Activated T-cell treated with anti-CD3 and anti-CD28 coated beads, Interleukin-2, amount 50 U/mL, for 24 hours (primary cell): ENCODE data around the gene ZIC4.

Experiments used
- DNase-seq: peaks from one replicate; pipeline ENCODE4 v3.0.0-alpha.2; 2020
- H3K27ac Mint-ChIP-seq: 2 replicates; pipeline ENCODE4 v1.8.0; 2020; ENCODE audit warnings: mild to moderate bottlenecking, mixed read lengths
- H3K27me3 Mint-ChIP-seq: 2 replicates; pipeline ENCODE4 v1.8.0; 2020; ENCODE audit warnings: mixed read lengths
- H3K36me3 Mint-ChIP-seq: 2 replicates; pipeline ENCODE4 v1.8.0; 2020; ENCODE audit warnings: low read depth, mixed read lengths
- H3K4me1 Mint-ChIP-seq: 2 replicates; pipeline ENCODE4 v1.8.0; 2020; ENCODE audit warnings: low read depth, mixed read lengths
- H3K4me3 Mint-ChIP-seq: 2 replicates; pipeline ENCODE4 v1.8.0; 2020; ENCODE audit warnings: mild to moderate bottlenecking, moderate library complexity, mixed read lengths
- H3K9me3 Mint-ChIP-seq: 2 replicates; pipeline ENCODE4 v1.8.0; 2020; ENCODE audit warnings: mixed read lengths

Gene ZIC4

GRCh38 chr3:147355084-147355752 is 51.1 kb downstream of the ZIC4 start:
- Mint-ChIP-seq H3K36me3 (no peaks in the 10 kb centered on the region), H3K27me3 (peaks cover 79% of the 10 kb centered on the region)

GRCh38 chr3:147354623-147355022 is 51.7 kb downstream of the ZIC4 start:
- Mint-ChIP-seq H3K36me3 (no peaks in the 10 kb centered on the region), H3K27me3 (peaks cover 73% of the 10 kb centered on the region), H3K9me3 (peaks cover 9% of the 10 kb centered on the region), H3K27ac (no peak overlapping the region), H3K4me3 (no peak overlapping the region), H3K4me1 (no peaks in the 10 kb centered on the region)
- no peak for DNase-seq

More at GRCh38 chr3:147355084-147355752, 51.1 kb downstream of the ZIC4 start:
- Mint-ChIP-seq H3K9me3 (peaks cover 9% of the 10 kb centered on the region), H3K4me1 (no peaks in the 10 kb centered on the region), H3K4me3 (no peak overlapping the region), H3K27ac (no peak overlapping the region)
- no peak for DNase-seq

GRCh38 chr3:147351301-147351700 is 55.0 kb downstream of the ZIC4 start:
- Mint-ChIP-seq H3K4me3 (no peak overlapping the region), H3K27ac (no peak overlapping the region), H3K36me3 (no peaks in the 10 kb centered on the region), H3K27me3 (peaks cover 40% of the 10 kb centered on the region), H3K4me1 (no peaks in the 10 kb centered on the region), H3K9me3 (peaks cover 7% of the 10 kb centered on the region)
- DNase-seq = no peak

GRCh38 chr3:147348976-147349375 is 57.4 kb downstream of the ZIC4 start:
- peaks cover 4% of the 10 kb centered on the region for H3K9me3 Mint-ChIP-seq
- no peaks in the 10 kb centered on the region for H3K36me3 Mint-ChIP-seq
- H3K27me3 Mint-ChIP-seq = peaks cover 18% of the 10 kb centered on the region
- DNase-seq = no peak
- no peak overlapping the region for H3K27ac Mint-ChIP-seq
- no peaks in the 10 kb centered on the region for H3K4me1 Mint-ChIP-seq
- no peak overlapping the region for H3K4me3 Mint-ChIP-seq

GRCh38 chr3:147343926-147344325 is 62.4 kb downstream of the ZIC4 start:
- peaks cover 4% of the 10 kb centered on the region for H3K9me3 Mint-ChIP-seq
- no peaks in the 10 kb centered on the region for H3K4me1 Mint-ChIP-seq
- no peak for DNase-seq
- H3K36me3 Mint-ChIP-seq = no peaks in the 10 kb centered on the region
- no peak overlapping the region for H3K4me3 Mint-ChIP-seq
- no peaks in the 10 kb centered on the region for H3K27me3 Mint-ChIP-seq
- H3K27ac Mint-ChIP-seq = no peak overlapping the region

GRCh38 chr3:147341727-147342126 is 64.6 kb downstream of the ZIC4 start:
- DNase-seq = no peak
- Mint-ChIP-seq H3K36me3 (no peaks in the 10 kb centered on the region), H3K27ac (no peak overlapping the region), H3K4me1 (no peaks in the 10 kb centered on the region), H3K27me3 (no peaks in the 10 kb centered on the region), H3K9me3 (peaks cover 4% of the 10 kb centered on the region), H3K4me3 (no peak overlapping the region)

GRCh38 chr3:147336543-147337278 is 69.6 kb downstream of the ZIC4 start:
- H3K27me3 Mint-ChIP-seq = no peaks in the 10 kb centered on the region

More at GRCh38 chr3:147336543-147337278, 69.6 kb downstream of the ZIC4 start:
- no peak overlapping the region for H3K27ac Mint-ChIP-seq
- no peaks in the 10 kb centered on the region for H3K4me1 Mint-ChIP-seq
- no peaks in the 10 kb centered on the region for H3K36me3 Mint-ChIP-seq
- DNase-seq = no peak
- no peaks in the 10 kb centered on the region for H3K9me3 Mint-ChIP-seq
- H3K4me3 Mint-ChIP-seq = no peak overlapping the region
